ENCODE measurements around the gene MAP4. TPM values are rescaled to one million over a fixed set of nuclear protein-coding genes. Genes with fewer than 3 reads are reported as not detected.
"Not testable (repeated sequence)": the region's sequence is repeated elsewhere in the genome, so short reads cannot be mapped to it uniquely, and the experiment has no call there.

Gene MAP4
- total and polyA plus RNA-seq, 7 donors: 85.5 to 1,424 (median 819) TPM

- intact Hi-C loops (cut with DNase I): no loop called here
- Histone ChIP-seq H3K4me3 (no peak overlapping the region), H3K9me3 (no peaks in the 10 kb centered on the region), H3K27ac (peak overlapping the region; percentile 50), H3K27me3 (ENCODE audit: insufficient read depth in 3 of 3, low read length in 2 of 3) (no peaks in the 10 kb centered on the region), H3K36me3 (ENCODE audit: insufficient read depth in 1 of 2, low read depth in 1 of 2) (peaks cover 0 to 80% of the 10 kb centered on the region in 2 donors), H3K4me1 (peaks cover 31% of the 10 kb centered on the region)
- DNase-seq: peak; percentile 40 to 68
- peak; percentile 45 to 88 (median 80) for ATAC-seq
- no peak for TF ChIP-seq CTCF (IDR thresholded peaks at IDR 0.05)
- 27 to 40% (median 32%) methylated on average over 10 of the region's 10 CpGs for WGBS, 3 donors
Observed at GRCh38 chr3:47890828-47891612, 125.2 kb downstream of the MAP4 start.

GRCh38 chr3:47890126-47890827 lies 125.9 kb downstream of the MAP4 start:
- no peak overlapping the region for H3K4me3 ChIP-seq
- no peaks in the 10 kb centered on the region for H3K9me3 ChIP-seq
- H3K4me1 ChIP-seq: peaks cover 31% of the 10 kb centered on the region
- intact Hi-C loops (cut with DNase I): no loop called here
- DNase-seq (no peak), ATAC-seq (no peak)
- WGBS, 3 donors: 57 to 63% (median 57%) methylated on average over 3 of the region's 3 CpGs
- peak overlapping the region; percentile 42 for H3K27ac ChIP-seq
- H3K27me3 ChIP-seq (ENCODE audit: insufficient read depth in 3 of 3, low read length in 2 of 3): no peaks in the 10 kb centered on the region
- peaks cover 0 to 76% of the 10 kb centered on the region in 2 donors for H3K36me3 ChIP-seq (ENCODE audit: insufficient read depth in 1 of 2, low read depth in 1 of 2)
- no peak for TF ChIP-seq CTCF (IDR thresholded peaks at IDR 0.05)

GRCh38 chr3:47888986-47889757 lies 127.0 kb downstream of the MAP4 start:
- no peak for ATAC-seq
- Histone ChIP-seq H3K4me3 (no peak overlapping the region), H3K27ac (no peak overlapping the region), H3K4me1 (peaks cover 31% of the 10 kb centered on the region), H3K36me3 (ENCODE audit: insufficient read depth in 1 of 2, low read depth in 1 of 2) (peaks cover 0 to 76% of the 10 kb centered on the region in 2 donors), H3K27me3 (ENCODE audit: insufficient read depth in 3 of 3, low read length in 2 of 3) (no peaks in the 10 kb centered on the region), H3K9me3 (no peaks in the 10 kb centered on the region)
- DNase-seq: no peak
- 84 to 93% (median 87%) methylated on average over 4 of the region's 4 CpGs for WGBS, 3 donors
- intact Hi-C loops (cut with DNase I): no loop called here
- no peak for TF ChIP-seq CTCF (IDR thresholded peaks at IDR 0.05)

GRCh38 chr3:47887991-47888390 lies 128.2 kb downstream of the MAP4 start:
- DNase-seq; H3K4me3 ChIP-seq; ATAC-seq; H3K27ac ChIP-seq; H3K27me3 ChIP-seq (ENCODE audit: insufficient read depth in 3 of 3, low read length in 2 of 3); intact Hi-C loops (cut with DNase I); H3K9me3 ChIP-seq: not testable (repeated sequence)
- Histone ChIP-seq H3K36me3 (ENCODE audit: insufficient read depth in 1 of 2, low read depth in 1 of 2) (peaks cover 0 to 76% of the 10 kb centered on the region in 2 donors), H3K4me1 (peaks cover 27% of the 10 kb centered on the region)
- WGBS, 3 donors: 84 to 92% (median 89%) methylated on average over 8 to 9 of the region's 9 CpGs

- WGBS, 3 donors: 95 to 100% (median 96%) methylated on average over 1 of the region's 1 CpG
- intact Hi-C loops (cut with DNase I): no loop called here
Observed at GRCh38 chr3:47885168-47885567, 131.0 kb downstream of the MAP4 start.

More at GRCh38 chr3:47885168-47885567, 131.0 kb downstream of the MAP4 start:
- H3K36me3 ChIP-seq (ENCODE audit: insufficient read depth in 1 of 2, low read depth in 1 of 2): peaks cover 0 to 68% of the 10 kb centered on the region in 2 donors
- no peak for DNase-seq
- H3K27me3 ChIP-seq (ENCODE audit: insufficient read depth in 3 of 3, low read length in 2 of 3): no peaks in the 10 kb centered on the region
- no peak overlapping the region for H3K27ac ChIP-seq
- peaks cover 4% of the 10 kb centered on the region for H3K4me1 ChIP-seq
- H3K4me3 ChIP-seq: no peak overlapping the region
- no peaks in the 10 kb centered on the region for H3K9me3 ChIP-seq
- no peak for TF ChIP-seq CTCF (IDR thresholded peaks at IDR 0.05)
- no peak for ATAC-seq
